OCI-LY3 (cell line): ENCODE results near the gene DPF3.

Source experiments
- H2AFZ ChIP-seq: fragments of 200-600, 300-600 bp; shearing (Covaris generic); 2 replicates; pipeline ENCODE4 v1.6.0; 2014; ENCODE audit warnings: antibody characterized with exemption, low read depth, low read length
- H3K27ac ChIP-seq: fragments of 200-600, 300-600 bp; sonication (generic); 2 replicates; pipeline ENCODE4 v1.5.1; 2014; ENCODE audit warnings: mild to moderate bottlenecking, low read length, moderate library complexity, mixed read lengths
- H3K27me3 ChIP-seq: fragments of 200-600, 300-600 bp; sonication (generic); 2 replicates; pipeline ENCODE4 v1.6.1; 2014; ENCODE audit warnings: low read depth, low read length, mixed read lengths
- H3K36me3 ChIP-seq: fragments of 200-600, 300-600 bp; sonication (generic); replicated peaks from 2 replicates; pipeline ENCODE3; 2014; ENCODE audit warnings: low read depth, low read length, mixed read lengths
- H3K4me1 ChIP-seq: fragments of 300-600, 200-600 bp; sonication (generic); 2 replicates; pipeline ENCODE4 v1.6.1; 2014; ENCODE audit warnings: low read length, mixed read lengths
- H3K4me2 ChIP-seq: fragments of 200-600, 300-600 bp; sonication (generic); 2 replicates; pipeline ENCODE4 v1.6.1; 2014; ENCODE audit warnings: low read length, mixed read lengths
- H3K4me3 ChIP-seq: fragments of 300-600, 200-600 bp; sonication (generic); 2 replicates; pipeline ENCODE4 v1.5.1; 2014; ENCODE audit warnings: antibody characterized with exemption, mild to moderate bottlenecking, low read length, moderate library complexity
- H3K79me2 ChIP-seq: fragments of 300-600, 200-600 bp; shearing (Covaris generic); 2 replicates; pipeline ENCODE4 v1.6.1; 2014; ENCODE audit warnings: mild to moderate bottlenecking, low read length, mixed read lengths
- H3K9ac ChIP-seq: fragments of 300-600, 200-600 bp; shearing (Covaris generic); 2 replicates; pipeline ENCODE4 v1.6.0; 2014; ENCODE audit warnings: mild to moderate bottlenecking, low read length, moderate library complexity
- H3K9me3 ChIP-seq: fragments of 200-600, 300-600 bp; shearing (Covaris generic); 2 replicates; pipeline ENCODE4 v1.6.1; 2014; ENCODE audit warnings: low read length, mixed read lengths; ENCODE audit not compliant: insufficient read depth
- H4K20me1 ChIP-seq: fragments of 200-600, 300-600 bp; sonication (generic); 2 replicates; pipeline ENCODE4 v1.6.1; 2016; ENCODE audit warnings: low read length, mixed read lengths; ENCODE audit not compliant: insufficient read depth
- CTCF ChIP-seq: fragments of 200-600, 300-600 bp; sonication (generic); IDR thresholded peaks from 2 replicates; pipeline ENCODE4 v1.5.1; 2014; ENCODE audit warnings: antibody characterized with exemption, low read length, low read depth
- EZH2phosphoT487 ChIP-seq: fragments of 200-600 bp; shearing (Covaris generic); IDR thresholded peaks from 2 replicates; pipeline ENCODE4 v1.6.1; 2018; ENCODE audit warnings: antibody characterized with exemption, mixed run types, low read depth

DPF3 gene

DNA sequence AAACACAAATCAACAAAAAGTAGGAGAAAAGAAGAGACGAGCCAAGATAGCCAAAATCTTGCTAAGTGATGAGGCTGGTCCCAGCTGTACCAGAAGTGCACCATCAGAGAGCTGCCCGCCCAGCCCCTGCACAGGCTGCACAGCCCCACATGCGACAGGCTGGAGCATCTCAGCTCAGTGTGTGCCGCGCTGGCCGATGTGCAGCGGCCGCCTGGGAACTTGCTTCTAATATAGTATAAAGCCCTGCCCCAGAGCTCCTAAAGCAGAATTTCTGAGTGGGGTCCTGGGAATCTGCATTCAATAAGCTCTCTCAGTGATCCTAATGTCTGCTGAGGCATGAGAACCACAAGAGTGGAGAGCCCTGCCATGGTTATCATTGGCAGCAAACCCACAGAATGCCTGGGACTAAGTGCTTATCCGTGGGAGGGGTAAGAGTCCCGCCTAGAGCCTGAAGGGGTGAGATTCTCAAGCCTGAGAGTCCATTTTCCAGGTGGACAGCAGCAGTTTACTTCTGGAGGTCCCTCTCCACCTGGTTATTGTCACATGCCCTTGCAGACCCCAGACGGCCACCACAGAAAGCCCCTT is 171.6 kb downstream of the DPF3 start:
- Histone ChIP-seq H3K27ac (no peak overlapping the region), H4K20me1 (no peaks in the 10 kb centered on the region), H3K9ac (no peak overlapping the region), H3K4me2 (no peak overlapping the region), H3K4me1 (no peaks in the 10 kb centered on the region), H3K9me3 (no peaks in the 10 kb centered on the region), H3K4me3 (no peak overlapping the region), H3K36me3 (peaks cover 7% of the 10 kb centered on the region), H3K79me2 (no peaks in the 10 kb centered on the region), H3K27me3 (no peaks in the 10 kb centered on the region), H2AFZ (no peak overlapping the region)
- TF ChIP-seq EZH2phosphoT487 (no peak), CTCF (no peak)

DNA sequence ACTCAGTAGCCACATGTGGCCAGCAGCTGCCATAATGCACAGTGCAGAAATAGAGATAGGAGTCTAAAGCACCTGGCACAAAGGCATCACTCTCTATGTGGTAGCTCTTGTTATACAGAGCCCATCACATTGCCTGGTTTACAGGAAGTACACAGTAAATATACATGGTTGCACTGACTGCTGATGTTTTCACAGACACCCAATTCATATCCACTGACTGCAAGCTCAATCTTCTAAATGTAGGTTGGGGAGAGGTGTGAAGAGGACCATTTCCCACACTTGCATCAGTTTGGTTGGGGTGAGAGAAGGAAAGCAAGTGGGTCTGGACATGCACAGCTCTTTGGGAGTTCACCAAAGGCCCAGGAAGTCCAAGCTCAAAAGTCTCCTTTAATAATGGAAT is 172.8 kb downstream of the DPF3 start:
- TF ChIP-seq EZH2phosphoT487 (no peak), CTCF (no peak)
- H3K79me2 ChIP-seq = no peaks in the 10 kb centered on the region
- no peak overlapping the region for H2AFZ ChIP-seq
- no peaks in the 10 kb centered on the region for H3K9me3 ChIP-seq
- H4K20me1 ChIP-seq = no peaks in the 10 kb centered on the region
- no peak overlapping the region for H3K27ac ChIP-seq
- H3K4me1 ChIP-seq = no peaks in the 10 kb centered on the region
- no peak overlapping the region for H3K4me3 ChIP-seq
- no peak overlapping the region for H3K9ac ChIP-seq
- H3K4me2 ChIP-seq = no peak overlapping the region
- H3K36me3 ChIP-seq = peaks cover 7% of the 10 kb centered on the region
- H3K27me3 ChIP-seq = no peaks in the 10 kb centered on the region

- no peak overlapping the region for H2AFZ ChIP-seq
- H3K27ac ChIP-seq = no peak overlapping the region
- no peak overlapping the region for H3K4me2 ChIP-seq
- no peak overlapping the region for H3K4me3 ChIP-seq
- TF ChIP-seq CTCF = no peak
- H3K27me3 ChIP-seq = no peaks in the 10 kb centered on the region
- no peak overlapping the region for H3K9ac ChIP-seq
- H3K9me3 ChIP-seq = no peaks in the 10 kb centered on the region
- H4K20me1 ChIP-seq = no peaks in the 10 kb centered on the region
- peaks cover 3% of the 10 kb centered on the region for H3K36me3 ChIP-seq
- no peaks in the 10 kb centered on the region for H3K79me2 ChIP-seq
- no peaks in the 10 kb centered on the region for H3K4me1 ChIP-seq
Observed at GRCh38 chr14:72717220-72717619, 176.7 kb downstream of the DPF3 start.

DNA sequence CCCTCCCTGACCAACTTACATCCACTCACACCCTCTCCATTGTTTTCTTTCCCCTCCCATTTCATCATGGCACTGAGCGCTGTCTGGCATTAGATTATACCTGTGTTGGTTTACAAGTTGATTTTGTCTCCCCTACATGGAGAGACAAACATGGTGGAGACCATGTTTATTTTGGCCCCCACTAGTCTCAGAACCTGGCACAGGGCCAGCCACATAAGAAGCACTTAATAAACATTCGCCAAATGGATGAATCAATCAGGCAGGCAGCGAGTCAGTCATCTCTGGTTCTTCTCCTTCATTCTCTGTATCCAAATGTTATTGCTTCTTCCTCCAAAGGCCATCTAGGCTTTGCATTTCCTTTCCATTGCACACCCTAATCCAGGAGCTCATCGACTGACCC is 177.4 kb downstream of the DPF3 start:
- H3K9ac ChIP-seq = no peak overlapping the region
- no peaks in the 10 kb centered on the region for H3K9me3 ChIP-seq
- H3K79me2 ChIP-seq = no peaks in the 10 kb centered on the region
- H3K4me1 ChIP-seq = no peaks in the 10 kb centered on the region
- no peak for TF ChIP-seq CTCF
- no peak for TF ChIP-seq EZH2phosphoT487
- H3K36me3 ChIP-seq = peaks cover 3% of the 10 kb centered on the region
- H3K27ac ChIP-seq = no peak overlapping the region
- no peak overlapping the region for H3K4me3 ChIP-seq
- no peak overlapping the region for H3K4me2 ChIP-seq
- H2AFZ ChIP-seq = no peak overlapping the region
- no peaks in the 10 kb centered on the region for H3K27me3 ChIP-seq
- no peaks in the 10 kb centered on the region for H4K20me1 ChIP-seq
